HCT116 (cell line): Measurements from ENCODE around the gene RPL6. TPM values are rescaled to one million over a fixed set of nuclear protein-coding genes. Genes with fewer than 3 reads are reported as not detected.

Source experiments
- ATAC-seq: fragments of 200-7000 bp; cut with Tn5 transposase; 2 replicates; pipeline ENCODE4 v1.9.1; 2020; ENCODE audit warnings: mild to moderate bottlenecking, moderate library complexity
- BruUV-seq: library from RNA; stranded (reverse); fragments of 400-500 nt; replicated peaks from 2 replicates; lab custom pipeline; 2021; lab: Mats Ljungman, UMichigan
- CTCF ChIA-PET: fragments of 300-600 bp; sonication (Branson Sonifier 250); formaldehyde crosslinking; loops from one replicate; lab custom pipeline; 2021; ENCODE audit warnings: antibody characterized with exemption; lab: Charles Lee
- POLR2A ChIA-PET: fragments of 300-600, 350-600 bp; sonication (Branson Sonifier 250); formaldehyde crosslinking; loops from one replicate; lab custom pipeline; 2021; ENCODE audit warnings: antibody characterized with exemption; lab: Charles Lee
- RAD21 ChIA-PET, 2 experiments: fragments of 300-600 bp; sonication (Branson Sonifier 250); formaldehyde crosslinking; loops; one replicate each; lab custom pipeline; 2023; ENCODE audit warnings: low total read pairs in 2 of 2; ENCODE audit not compliant: uncharacterized antibody in 2 of 2, unreplicated experiment in 2 of 2, low non-redundant PET in 1 of 2; lab: Charles Lee
- DNase-seq: peaks from one replicate; pipeline ENCODE4 v3.0.0-alpha.2; 2010; ENCODE audit warnings: low read depth, low spot score
- H2AFZ ChIP-seq: fragments of 200-600 bp; shearing (Covaris generic), sonication (generic); 2 replicates; pipeline ENCODE4 v1.6.1; 2017; ENCODE audit warnings: low read depth, mixed run types, mixed read lengths, antibody characterized with exemption, low read length; ENCODE audit not compliant: poor library complexity, severe bottlenecking
- H3K27ac ChIP-seq: 2 replicates; pipeline ENCODE4 v1.5.1; 2012; ENCODE audit warnings: low read depth, low read length
- H3K27me3 ChIP-seq: fragments of 200-600 bp; sonication (generic); 2 replicates; pipeline ENCODE4 v1.6.1; 2016; ENCODE audit warnings: mixed run types, low read length, mixed read lengths; ENCODE audit not compliant: insufficient read depth
- H3K36me3 ChIP-seq, 2 experiments: fragments of 200-500 bp in 1 of 2; fragments of 200-600 bp in 1 of 2; sonication (Bioruptor generic) in 1 of 2; sonication (generic) in 1 of 2; 2 replicates each; pipeline versions ENCODE4 v1.5.1 to v1.6.1; 2014 to 2016; ENCODE audit warnings: low read length in 2 of 2, inconsistent platforms in 1 of 2, mixed read lengths in 1 of 2, mixed run types in 1 of 2; ENCODE audit not compliant: insufficient read depth in 2 of 2, control insufficient read depth in 1 of 2
- H3K4me1 ChIP-seq, 2 experiments: fragments of 200-600 bp in 1 of 2; sonication (generic) in 1 of 2; 2 replicates each; pipeline versions ENCODE4 v1.5.1 to v1.6.1; 2012 to 2017; ENCODE audit warnings: low read length in 2 of 2, inconsistent platforms in 1 of 2, mild to moderate bottlenecking in 1 of 2, mixed read lengths in 1 of 2, mixed run types in 1 of 2, moderate library complexity in 1 of 2; ENCODE audit not compliant: insufficient read depth in 2 of 2, control insufficient read depth in 1 of 2
- H3K4me2 ChIP-seq: fragments of 200-600 bp; sonication (generic); 2 replicates; pipeline ENCODE4 v1.6.1; 2017; ENCODE audit warnings: mixed run types, low read length, mixed read lengths
- H3K4me3 ChIP-seq, 2 experiments: fragments of 200-600 bp in 1 of 2; sonication (generic) in 1 of 2; replicated peaks in 1 of 2; 2 replicates each; pipeline ENCODE4 v1.5.1; 2011 to 2016; ENCODE audit warnings: low read length in 2 of 2, control low read depth in 1 of 2, low read depth in 1 of 2, mild to moderate bottlenecking in 1 of 2, mixed read lengths in 1 of 2, mixed run types in 1 of 2
- H3K79me2 ChIP-seq: fragments of 200-600 bp; sonication (generic); 2 replicates; pipeline ENCODE4 v1.6.1; 2017; ENCODE audit warnings: mild to moderate bottlenecking, mixed run types, low read length, moderate library complexity, mixed read lengths; ENCODE audit not compliant: insufficient read depth
- H3K9ac ChIP-seq: fragments of 200-600 bp; sonication (generic); 2 replicates; pipeline ENCODE4 v1.6.1; 2016; ENCODE audit warnings: low read length, mixed read lengths
- H3K9me2 ChIP-seq: fragments of 200-600 bp; sonication (generic), shearing (Covaris generic); 2 replicates; pipeline ENCODE4 v1.6.1; 2017; ENCODE audit warnings: mixed run types, mild to moderate bottlenecking, moderate library complexity; ENCODE audit not compliant: insufficient read depth
- H3K9me3 ChIP-seq, 2 experiments: fragments of 200-500 bp in 1 of 2; fragments of 200-600 bp in 1 of 2; sonication (Bioruptor generic) in 1 of 2; sonication (generic) in 1 of 2; 2 replicates each; pipeline ENCODE4 v1.6.1; 2014 to 2017; ENCODE audit warnings: low read length in 2 of 2, mixed read lengths in 2 of 2, inconsistent platforms in 1 of 2, low read depth in 1 of 2, mild to moderate bottlenecking in 1 of 2, mixed run types in 1 of 2, moderate library complexity in 1 of 2; ENCODE audit not compliant: control insufficient read depth in 1 of 2, insufficient read depth in 1 of 2
- H4K20me1 ChIP-seq: fragments of 200-600 bp; sonication (generic), shearing (Covaris generic); 2 replicates; pipeline ENCODE4 v1.6.1; 2017; ENCODE audit warnings: mixed run types, mild to moderate bottlenecking, moderate library complexity; ENCODE audit not compliant: insufficient read depth
- CTCF ChIP-seq, 3 experiments: fragments of 200-600 bp in 1 of 3; sonication (generic) in 1 of 3; IDR thresholded peaks in 2 of 3; conservative IDR thresholded peaks in 1 of 3; 2 replicates each; pipeline ENCODE4 v1.5.1; 2012 to 2017; ENCODE audit warnings: low read depth in 2 of 3, low read length in 2 of 3, antibody characterized with exemption in 1 of 3, borderline replicate concordance in 1 of 3, control low read depth in 1 of 3, mild to moderate bottlenecking in 1 of 3, mixed read lengths in 1 of 3, mixed run types in 1 of 3, moderate library complexity in 1 of 3; ENCODE audit not compliant: insufficient read depth in 1 of 3
- EGR1 ChIP-seq: IDR thresholded peaks from 2 replicates; pipeline ENCODE4 v1.6.1; 2012; ENCODE audit warnings: low read depth
- EZH2phosphoT487 ChIP-seq: fragments of 200-600 bp; IDR thresholded peaks from 2 replicates; pipeline ENCODE4 v1.6.1; 2018; ENCODE audit warnings: antibody characterized with exemption, borderline replicate concordance
- FOSL1 ChIP-seq: IDR thresholded peaks from 2 replicates; pipeline ENCODE4 v1.6.1; 2012; ENCODE audit warnings: low read depth
- POLR2AphosphoS5 ChIP-seq: IDR thresholded peaks from 2 replicates; pipeline ENCODE4 v1.6.1; 2011; ENCODE audit warnings: mild to moderate bottlenecking, low read depth, low read length, moderate library complexity
- REST ChIP-seq: IDR thresholded peaks from 2 replicates; pipeline ENCODE4 v1.6.1; 2012; ENCODE audit warnings: low read depth
- SIN3A ChIP-seq: IDR thresholded peaks from 2 replicates; pipeline ENCODE4 v1.6.1; 2012; ENCODE audit warnings: low read depth
- SP1 ChIP-seq: IDR thresholded peaks from 2 replicates; pipeline ENCODE4 v1.6.1; 2012; ENCODE audit warnings: low read depth
- ZBTB33 ChIP-seq: IDR thresholded peaks from 2 replicates; pipeline ENCODE4 v1.6.1; 2011; ENCODE audit warnings: mild to moderate bottlenecking, low read length, moderate library complexity; ENCODE audit not compliant: insufficient replicate concordance; ENCODE audit errors: extremely low read depth
- ZFX ChIP-seq: fragments of 450-650 bp; IDR thresholded peaks from 2 replicates; pipeline ENCODE4 v1.6.1; 2017
- ZNF274 ChIP-seq: fragments of 200-500 bp; sonication (Bioruptor generic); IDR thresholded peaks from 2 replicates; pipeline ENCODE4 v1.6.1; 2014; ENCODE audit warnings: mild to moderate bottlenecking, low read depth, low read length, inconsistent platforms
- intact Hi-C: fragments of 100-400 bp; cut with micrococcal nuclease; formaldehyde crosslinking; loops from 2 replicates; pipeline ENCODE4 v1.10.0; 2022
- total RNA-seq: library from RNA; stranded (reverse); gene quantifications from one replicate; pipeline ENCODE4 v1.2.1, GENCODE V29; 2021; ENCODE audit not compliant: unreplicated experiment

The RPL6 gene
- total RNA-seq, 1 experiment from 2014 or later = 1,845 TPM

GRCh38 chr12:112368856-112369255 lies 40.5 kb downstream of the RPL6 start:
- CTCF ChIA-PET = no interaction called here
- Histone ChIP-seq H2AFZ (no peak overlapping the region), H3K4me2 (no peak overlapping the region), H3K27ac (no peak overlapping the region), H3K79me2 (peaks cover 26% of the 10 kb centered on the region), H3K27me3 (no peaks in the 10 kb centered on the region), H4K20me1 (no peaks in the 10 kb centered on the region), H3K36me3 (no peaks in the 10 kb centered on the region), H3K4me1 (peaks cover 7 to 14% of the 10 kb centered on the region in 2 experiments), H3K9ac (no peak overlapping the region), H3K9me2 (no peaks in the 10 kb centered on the region), H3K4me3 (no peak overlapping the region), H3K9me3 (no peaks in the 10 kb centered on the region)
- DNase-seq (no peak), ATAC-seq (no peak)
- no TSS peak for BruUV-seq
- TF ChIP-seq POLR2AphosphoS5 (no peak), REST (no peak), CTCF (IDR thresholded peaks at IDR 0.05 in 2 of 3, conservative IDR thresholded peaks at IDR 0.05 in 1 of 3; ENCODE audit: borderline replicate concordance in 1 of 3, insufficient read depth in 1 of 3, low read depth in 2 of 3, low read length in 2 of 3) (no peak), ZNF274 (no peak), EZH2phosphoT487 (no peak), SIN3A (no peak), FOSL1 (no peak), SP1 (no peak), EGR1 (no peak), ZFX (no peak), ZBTB33 (no peak)
- POLR2A ChIA-PET = no interaction called here
- intact Hi-C loops = no loop called here
- RAD21 ChIA-PET = no interaction called here
